ENCODE data around the gene MIEF2. TPM values are rescaled to one million over a fixed set of nuclear protein-coding genes. Genes with fewer than 3 reads are reported as not detected.
"Not testable (repeated sequence)": the region's sequence is repeated elsewhere in the genome, so short reads cannot be mapped to it uniquely, and the experiment has no call there.

MIEF2 gene
- total RNA-seq, 1 donor from 2014 or later, result 29.6 TPM

DNA sequence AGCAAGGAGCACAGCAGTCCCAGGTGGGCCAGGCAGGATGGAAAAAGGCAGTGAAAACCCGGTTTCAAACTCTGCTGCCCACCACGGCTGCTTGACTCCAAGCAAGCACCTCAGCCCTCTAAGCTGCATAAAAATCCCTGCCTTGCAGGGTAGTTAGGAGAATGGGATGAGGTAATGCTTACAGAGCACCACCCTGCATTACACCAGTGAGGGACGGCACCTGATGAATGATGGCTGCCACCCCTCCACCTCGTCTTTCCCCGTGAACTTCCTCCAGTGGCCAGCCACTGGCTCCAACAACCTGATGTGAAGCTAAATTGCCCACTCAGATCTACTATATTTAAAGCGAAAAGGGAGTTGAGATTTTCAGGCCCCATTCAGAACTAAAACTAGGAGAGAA, 21.3 kb downstream of the MIEF2 start:
- no peaks in the 10 kb centered on the region for H3K27me3 ChIP-seq (ENCODE audit: control insufficient read depth, insufficient read depth, low read length)
- H3K36me3 ChIP-seq (ENCODE audit: control insufficient read depth, insufficient read depth, low read length), result peaks cover 8% of the 10 kb centered on the region
- H3K4me3 ChIP-seq (ENCODE audit: low read depth, low read length), result no peak overlapping the region
- TF ChIP-seq, protein P1, sequence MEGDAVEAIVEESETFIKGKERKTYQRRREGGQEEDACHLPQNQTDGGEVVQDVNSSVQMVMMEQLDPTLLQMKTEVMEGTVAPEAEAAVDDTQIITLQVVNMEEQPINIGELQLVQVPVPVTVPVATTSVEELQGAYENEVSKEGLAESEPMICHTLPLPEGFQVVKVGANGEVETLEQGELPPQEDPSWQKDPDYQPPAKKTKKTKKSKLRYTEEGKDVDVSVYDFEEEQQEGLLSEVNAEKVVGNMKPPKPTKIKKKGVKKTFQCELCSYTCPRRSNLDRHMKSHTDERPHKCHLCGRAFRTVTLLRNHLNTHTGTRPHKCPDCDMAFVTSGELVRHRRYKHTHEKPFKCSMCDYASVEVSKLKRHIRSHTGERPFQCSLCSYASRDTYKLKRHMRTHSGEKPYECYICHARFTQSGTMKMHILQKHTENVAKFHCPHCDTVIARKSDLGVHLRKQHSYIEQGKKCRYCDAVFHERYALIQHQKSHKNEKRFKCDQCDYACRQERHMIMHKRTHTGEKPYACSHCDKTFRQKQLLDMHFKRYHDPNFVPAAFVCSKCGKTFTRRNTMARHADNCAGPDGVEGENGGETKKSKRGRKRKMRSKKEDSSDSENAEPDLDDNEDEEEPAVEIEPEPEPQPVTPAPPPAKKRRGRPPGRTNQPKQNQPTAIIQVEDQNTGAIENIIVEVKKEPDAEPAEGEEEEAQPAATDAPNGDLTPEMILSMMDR (IDR thresholded peaks at IDR 0.05; ENCODE audit: insufficient read depth, low read length, poor library complexity, severe bottlenecking), result no peak
- DNase-seq (ENCODE audit: low read depth), result no peak

DNA sequence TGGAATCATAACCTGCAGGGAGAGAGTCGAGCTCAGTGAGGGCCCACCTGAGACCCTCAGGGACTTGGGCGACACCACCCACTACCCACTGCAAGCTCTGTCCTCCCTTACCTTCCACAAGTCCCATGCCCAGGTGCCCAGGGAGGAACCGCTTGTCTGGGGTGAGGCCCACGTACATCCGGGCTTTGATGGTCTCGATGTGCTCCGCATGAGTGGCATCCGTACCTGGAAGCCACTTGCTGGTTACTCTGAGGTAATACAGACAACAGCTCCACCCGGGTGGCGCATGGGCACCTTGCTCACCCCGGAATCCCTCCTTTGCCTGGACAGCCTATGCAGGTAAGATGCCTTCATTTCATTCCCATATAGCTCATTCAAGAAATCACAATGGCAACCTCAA, 24.8 kb downstream of the MIEF2 start:
- H3K4me3 ChIP-seq (ENCODE audit: low read depth, low read length), result no peak overlapping the region
- TF ChIP-seq, protein P1 (IDR thresholded peaks at IDR 0.05; ENCODE audit: insufficient read depth, low read length, poor library complexity, severe bottlenecking), result no peak
- peaks cover 4% of the 10 kb centered on the region for H3K36me3 ChIP-seq (ENCODE audit: control insufficient read depth, insufficient read depth, low read length)

DNA sequence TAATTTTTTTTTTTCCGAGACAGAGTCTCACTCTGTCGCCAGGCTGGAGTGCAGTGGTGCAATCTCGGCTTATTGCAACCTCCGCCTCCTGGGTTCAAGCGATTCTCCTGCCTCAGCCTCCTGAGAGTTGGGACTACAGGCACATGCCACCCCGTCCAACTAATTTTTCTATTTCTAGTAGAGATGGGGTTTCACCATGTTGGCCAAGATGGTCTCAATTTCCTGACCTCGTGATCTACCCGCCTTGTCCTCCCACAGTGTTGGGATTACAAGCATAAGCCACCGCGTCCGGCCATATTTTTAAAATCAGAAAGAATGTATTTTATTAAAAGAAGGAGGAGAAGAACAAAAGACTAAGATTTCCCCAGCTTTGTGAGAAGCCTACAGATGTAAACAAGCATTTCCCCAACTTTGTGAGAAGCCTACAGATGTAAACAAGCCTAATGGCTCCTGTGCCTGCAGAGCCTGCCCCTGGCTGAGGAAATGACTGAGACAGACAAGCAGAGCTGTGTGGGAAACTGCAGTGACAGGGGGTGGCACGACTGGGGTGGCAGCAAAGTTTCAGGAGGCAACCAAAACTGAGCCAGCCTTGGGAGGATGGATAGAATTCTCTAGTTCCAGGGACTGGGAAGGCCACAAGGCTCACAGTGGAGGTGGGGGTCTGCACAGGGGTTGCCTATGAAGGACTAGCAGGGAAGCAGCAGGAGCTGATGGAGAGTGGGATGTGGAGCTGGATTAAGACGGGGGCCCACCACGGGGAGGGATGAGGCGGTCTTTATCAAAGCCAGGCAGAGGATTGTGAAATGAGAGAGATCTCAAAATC, 31.5 kb downstream of the MIEF2 start:
- H3K4me3 ChIP-seq (ENCODE audit: low read depth, low read length), result no peak overlapping the region
- no peak for DNase-seq (ENCODE audit: low read depth)
- H3K36me3 ChIP-seq (ENCODE audit: control insufficient read depth, insufficient read depth, low read length), result peaks cover 2% of the 10 kb centered on the region
- H3K27me3 ChIP-seq (ENCODE audit: control insufficient read depth, insufficient read depth, low read length), result no peaks in the 10 kb centered on the region
- TF ChIP-seq, protein P1 (IDR thresholded peaks at IDR 0.05; ENCODE audit: insufficient read depth, low read length, poor library complexity, severe bottlenecking), result no peak

More for the DNA sequence above, 24.8 kb downstream of the MIEF2 start:
- H3K27me3 ChIP-seq (ENCODE audit: control insufficient read depth, insufficient read depth, low read length), result no peaks in the 10 kb centered on the region
- no peak for DNase-seq (ENCODE audit: low read depth)

DNA sequence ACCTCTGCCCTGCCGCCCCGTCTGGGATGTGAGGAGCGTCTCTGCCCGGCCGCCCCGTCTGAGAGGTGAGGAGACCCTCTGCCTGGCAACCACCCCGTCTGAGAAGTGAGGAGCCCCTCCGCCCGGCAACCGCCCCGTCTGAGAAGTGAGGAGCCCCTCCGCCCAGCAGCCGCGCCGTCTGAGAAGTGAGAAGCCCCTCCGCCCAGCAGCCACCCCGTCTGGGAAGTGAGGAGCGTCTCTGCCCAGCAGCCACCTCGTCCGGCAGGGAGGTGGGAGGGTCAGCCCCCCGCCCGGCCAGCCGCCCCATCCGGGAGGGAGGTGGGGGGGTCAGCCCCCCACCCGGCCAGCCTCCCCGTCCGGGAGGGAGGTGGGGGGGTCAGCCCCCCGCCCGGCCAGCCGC, 37.6 kb downstream of the MIEF2 start:
- H3K4me3 ChIP-seq (ENCODE audit: low read depth, low read length); H3K27me3 ChIP-seq (ENCODE audit: control insufficient read depth, insufficient read depth, low read length); DNase-seq (ENCODE audit: low read depth); H3K36me3 ChIP-seq (ENCODE audit: control insufficient read depth, insufficient read depth, low read length): not testable (repeated sequence)

DNA sequence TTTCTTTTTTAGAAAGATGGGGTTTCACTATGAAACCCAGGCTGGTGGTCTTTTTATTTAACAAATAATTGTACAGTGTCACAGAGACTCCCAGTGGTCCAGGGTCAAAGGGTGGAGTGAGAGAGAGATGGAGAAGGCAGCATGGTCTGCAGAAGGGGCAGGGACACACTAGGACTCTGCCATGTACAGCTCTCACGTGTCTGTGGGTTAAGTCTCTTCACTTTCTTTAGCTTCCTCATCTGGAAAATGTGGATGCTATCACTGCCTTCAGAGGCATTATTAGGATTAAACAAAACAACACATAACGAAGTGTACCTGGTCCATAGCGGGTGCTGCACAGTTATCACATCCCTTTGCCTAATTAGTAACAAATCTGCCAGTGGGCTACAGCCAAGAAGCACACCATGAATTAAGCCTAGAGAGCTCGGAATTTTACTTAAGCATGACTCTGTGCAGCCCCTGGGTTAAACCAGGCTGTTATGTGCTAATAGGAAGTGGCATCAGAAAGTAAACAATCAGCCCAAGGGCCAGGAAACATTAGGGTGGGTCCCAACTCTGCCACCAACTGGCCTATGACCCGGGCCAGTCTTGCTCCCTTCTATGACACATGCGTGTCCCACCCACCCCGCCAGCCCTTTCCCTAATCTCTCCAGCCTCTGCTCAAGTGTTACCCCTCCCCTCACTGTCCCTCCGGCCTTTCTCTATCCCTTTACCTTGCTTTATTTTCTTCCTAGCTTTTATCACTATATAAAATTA, 40.4 kb downstream of the MIEF2 start:
- DNase-seq (ENCODE audit: low read depth), result no peak
- Histone ChIP-seq H3K27me3 (ENCODE audit: control insufficient read depth, insufficient read depth, low read length) (no peaks in the 10 kb centered on the region), H3K4me3 (ENCODE audit: low read depth, low read length) (no peak overlapping the region), H3K36me3 (ENCODE audit: control insufficient read depth, insufficient read depth, low read length) (no peaks in the 10 kb centered on the region)
- TF ChIP-seq, protein P1 (IDR thresholded peaks at IDR 0.05; ENCODE audit: insufficient read depth, low read length, poor library complexity, severe bottlenecking), result no peak

DNA sequence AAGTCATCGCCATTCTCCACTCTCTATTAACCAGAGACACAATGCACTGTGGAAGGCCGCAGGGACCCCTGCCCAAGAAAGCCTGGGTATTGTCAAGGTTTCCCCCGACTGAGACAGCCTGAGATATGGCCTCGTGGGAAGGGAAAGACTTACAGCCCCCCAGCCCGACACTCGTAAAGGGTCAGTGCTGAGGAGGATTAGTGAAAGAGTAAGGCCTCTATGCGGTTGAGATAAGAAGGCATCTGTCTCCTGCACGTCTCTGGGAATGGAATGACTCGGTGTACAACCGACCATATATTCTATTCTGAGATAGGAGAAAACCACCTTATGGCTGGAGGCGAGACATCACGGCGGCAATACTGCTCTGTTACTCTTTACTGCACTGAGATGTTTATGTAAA, 42.7 kb downstream of the MIEF2 start:
- not testable (repeated sequence) for H3K4me3 ChIP-seq (ENCODE audit: low read depth, low read length); H3K36me3 ChIP-seq (ENCODE audit: control insufficient read depth, insufficient read depth, low read length); H3K27me3 ChIP-seq (ENCODE audit: control insufficient read depth, insufficient read depth, low read length); DNase-seq (ENCODE audit: low read depth)

All from kidney epithelial cell (primary cell).